IMR-90 (cell line): Measurements from ENCODE around the gene PITPNC1.
"Not testable (repeated sequence)": the region's sequence is repeated elsewhere in the genome, so short reads cannot be mapped to it uniquely, and the experiment has no call there.

ENCODE experiments used
- MXI1 ChIP-seq: IDR thresholded peaks from 2 replicates; pipeline ENCODE4 v1.6.1; 2012; ENCODE audit warnings: low read depth, mild to moderate bottlenecking, low read length, moderate library complexity, borderline replicate concordance
- POLR2A ChIP-seq: IDR thresholded peaks from 2 replicates; pipeline ENCODE4 v1.6.1; 2012; ENCODE audit warnings: mild to moderate bottlenecking, low read depth, low read length
- RAD21 ChIP-seq: IDR thresholded peaks from 2 replicates; pipeline ENCODE4 v1.6.1; 2012; ENCODE audit warnings: low read length, improper control_type of control experiment
- SMC3 ChIP-seq: fragments of 150-350 bp; IDR thresholded peaks from 2 replicates; pipeline ENCODE4 v1.6.1; 2016; ENCODE audit warnings: low read depth, mild to moderate bottlenecking, antibody characterized with exemption, low read length, moderate library complexity
- TF ChIP-seq, protein P1 (sequence below): conservative IDR thresholded peaks from 2 replicates; pipeline ENCODE4 v1.5.1; 2012; ENCODE audit warnings: mild to moderate bottlenecking, low read depth, low read length, improper control_type of control experiment

DNA sequence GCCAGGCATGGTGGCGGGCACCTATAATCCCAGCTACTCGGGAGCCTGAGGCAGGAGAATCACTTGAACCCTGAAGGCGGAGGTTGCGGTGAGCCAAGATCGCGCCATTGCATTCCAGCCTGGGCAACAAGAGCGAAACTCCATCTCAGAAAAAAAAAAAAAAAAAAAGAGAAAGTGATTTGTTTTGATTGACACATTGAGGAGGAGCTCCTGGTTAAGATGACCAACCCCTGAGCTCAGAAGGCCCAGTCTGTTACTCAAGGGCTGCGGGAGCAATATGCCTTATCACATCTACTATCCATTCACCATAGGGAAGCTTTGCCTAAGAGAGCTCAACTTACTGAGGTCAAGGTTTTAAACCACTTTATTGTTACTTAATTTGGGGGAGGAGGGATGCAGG lies 268.1 kb downstream of the PITPNC1 start:
- TF ChIP-seq POLR2A, RAD21, MXI1, SMC3: not testable (repeated sequence)
- TF ChIP-seq, protein P1, sequence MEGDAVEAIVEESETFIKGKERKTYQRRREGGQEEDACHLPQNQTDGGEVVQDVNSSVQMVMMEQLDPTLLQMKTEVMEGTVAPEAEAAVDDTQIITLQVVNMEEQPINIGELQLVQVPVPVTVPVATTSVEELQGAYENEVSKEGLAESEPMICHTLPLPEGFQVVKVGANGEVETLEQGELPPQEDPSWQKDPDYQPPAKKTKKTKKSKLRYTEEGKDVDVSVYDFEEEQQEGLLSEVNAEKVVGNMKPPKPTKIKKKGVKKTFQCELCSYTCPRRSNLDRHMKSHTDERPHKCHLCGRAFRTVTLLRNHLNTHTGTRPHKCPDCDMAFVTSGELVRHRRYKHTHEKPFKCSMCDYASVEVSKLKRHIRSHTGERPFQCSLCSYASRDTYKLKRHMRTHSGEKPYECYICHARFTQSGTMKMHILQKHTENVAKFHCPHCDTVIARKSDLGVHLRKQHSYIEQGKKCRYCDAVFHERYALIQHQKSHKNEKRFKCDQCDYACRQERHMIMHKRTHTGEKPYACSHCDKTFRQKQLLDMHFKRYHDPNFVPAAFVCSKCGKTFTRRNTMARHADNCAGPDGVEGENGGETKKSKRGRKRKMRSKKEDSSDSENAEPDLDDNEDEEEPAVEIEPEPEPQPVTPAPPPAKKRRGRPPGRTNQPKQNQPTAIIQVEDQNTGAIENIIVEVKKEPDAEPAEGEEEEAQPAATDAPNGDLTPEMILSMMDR = not testable (repeated sequence)
